ENCODE measurements around the gene PBX4.

Gene PBX4

GRCh38 chr19:19655641-19656343 is 37.3 kb upstream of the PBX4 start:
- Histone ChIP-seq H3K36me3 (ENCODE audit: control insufficient read depth, insufficient read depth, low read length) (peaks cover 40% of the 10 kb centered on the region), H3K27me3 (ENCODE audit: control insufficient read depth, insufficient read depth, low read length) (no peaks in the 10 kb centered on the region)

GRCh38 chr19:19655051-19655594 is 36.6 kb upstream of the PBX4 start:
- H3K9me3 ChIP-seq (ENCODE audit: control insufficient read depth, low read length), result no peaks in the 10 kb centered on the region

More at GRCh38 chr19:19655641-19656343, 37.3 kb upstream of the PBX4 start:
- no peaks in the 10 kb centered on the region for H3K9me3 ChIP-seq (ENCODE audit: control insufficient read depth, low read length)
- H3K4me1 ChIP-seq (ENCODE audit: control insufficient read depth, insufficient read depth, low read length), result no peaks in the 10 kb centered on the region
- no peak overlapping the region for H3K4me3 ChIP-seq (ENCODE audit: low read length)
- H3K9ac ChIP-seq (ENCODE audit: low read length), result no peak overlapping the region

GRCh38 chr19:19654441-19654840 is 36.0 kb upstream of the PBX4 start:
- peaks cover 47% of the 10 kb centered on the region for H3K36me3 ChIP-seq (ENCODE audit: control insufficient read depth, insufficient read depth, low read length)
- no peak overlapping the region for H3K4me3 ChIP-seq (ENCODE audit: low read length)
- no peaks in the 10 kb centered on the region for H3K9me3 ChIP-seq (ENCODE audit: control insufficient read depth, low read length)
- H3K27me3 ChIP-seq (ENCODE audit: control insufficient read depth, insufficient read depth, low read length), result no peaks in the 10 kb centered on the region
- no peak overlapping the region for H3K9ac ChIP-seq (ENCODE audit: low read length)
- no peaks in the 10 kb centered on the region for H3K4me1 ChIP-seq (ENCODE audit: control insufficient read depth, insufficient read depth, low read length)

More at GRCh38 chr19:19655051-19655594, 36.6 kb upstream of the PBX4 start:
- Histone ChIP-seq H3K27me3 (ENCODE audit: control insufficient read depth, insufficient read depth, low read length) (no peaks in the 10 kb centered on the region), H3K36me3 (ENCODE audit: control insufficient read depth, insufficient read depth, low read length) (peaks cover 47% of the 10 kb centered on the region), H3K4me3 (ENCODE audit: low read length) (no peak overlapping the region), H3K4me1 (ENCODE audit: control insufficient read depth, insufficient read depth, low read length) (no peaks in the 10 kb centered on the region), H3K9ac (ENCODE audit: low read length) (no peak overlapping the region)

GRCh38 chr19:19653597-19654147 is 35.2 kb upstream of the PBX4 start:
- Histone ChIP-seq H3K9ac (ENCODE audit: low read length) (no peak overlapping the region), H3K4me1 (ENCODE audit: control insufficient read depth, insufficient read depth, low read length) (no peaks in the 10 kb centered on the region), H3K36me3 (ENCODE audit: control insufficient read depth, insufficient read depth, low read length) (peaks cover 47% of the 10 kb centered on the region), H3K4me3 (ENCODE audit: low read length) (no peak overlapping the region), H3K27me3 (ENCODE audit: control insufficient read depth, insufficient read depth, low read length) (no peaks in the 10 kb centered on the region), H3K9me3 (ENCODE audit: control insufficient read depth, low read length) (no peaks in the 10 kb centered on the region)

- peaks cover 47% of the 10 kb centered on the region for H3K36me3 ChIP-seq (ENCODE audit: control insufficient read depth, insufficient read depth, low read length)
- H3K9me3 ChIP-seq (ENCODE audit: control insufficient read depth, low read length), result no peaks in the 10 kb centered on the region
- H3K27me3 ChIP-seq (ENCODE audit: control insufficient read depth, insufficient read depth, low read length), result no peaks in the 10 kb centered on the region
- no peak overlapping the region for H3K4me3 ChIP-seq (ENCODE audit: low read length)
- no peaks in the 10 kb centered on the region for H3K4me1 ChIP-seq (ENCODE audit: control insufficient read depth, insufficient read depth, low read length)
- H3K9ac ChIP-seq (ENCODE audit: low read length), result no peak overlapping the region
Observed at GRCh38 chr19:19652482-19653295, 34.2 kb upstream of the PBX4 start.

- H3K9ac ChIP-seq (ENCODE audit: low read length), result no peak overlapping the region
- H3K4me1 ChIP-seq (ENCODE audit: control insufficient read depth, insufficient read depth, low read length), result no peaks in the 10 kb centered on the region
- H3K9me3 ChIP-seq (ENCODE audit: control insufficient read depth, low read length), result no peaks in the 10 kb centered on the region
- no peaks in the 10 kb centered on the region for H3K27me3 ChIP-seq (ENCODE audit: control insufficient read depth, insufficient read depth, low read length)
- peaks cover 45% of the 10 kb centered on the region for H3K36me3 ChIP-seq (ENCODE audit: control insufficient read depth, insufficient read depth, low read length)
- H3K4me3 ChIP-seq (ENCODE audit: low read length), result no peak overlapping the region
Observed at GRCh38 chr19:19651076-19651475, 32.6 kb upstream of the PBX4 start.

GRCh38 chr19:19650331-19650730 is 31.8 kb upstream of the PBX4 start:
- peaks cover 40% of the 10 kb centered on the region for H3K36me3 ChIP-seq (ENCODE audit: control insufficient read depth, insufficient read depth, low read length)
- no peaks in the 10 kb centered on the region for H3K4me1 ChIP-seq (ENCODE audit: control insufficient read depth, insufficient read depth, low read length)
- H3K9ac ChIP-seq (ENCODE audit: low read length), result no peak overlapping the region
- no peaks in the 10 kb centered on the region for H3K27me3 ChIP-seq (ENCODE audit: control insufficient read depth, insufficient read depth, low read length)
- H3K9me3 ChIP-seq (ENCODE audit: control insufficient read depth, low read length), result no peaks in the 10 kb centered on the region
- no peak overlapping the region for H3K4me3 ChIP-seq (ENCODE audit: low read length)

- no peak overlapping the region for H3K9ac ChIP-seq (ENCODE audit: low read length)
- peaks cover 39% of the 10 kb centered on the region for H3K36me3 ChIP-seq (ENCODE audit: control insufficient read depth, insufficient read depth, low read length)
- H3K4me3 ChIP-seq (ENCODE audit: low read length), result no peak overlapping the region
- H3K4me1 ChIP-seq (ENCODE audit: control insufficient read depth, insufficient read depth, low read length), result no peaks in the 10 kb centered on the region
- H3K9me3 ChIP-seq (ENCODE audit: control insufficient read depth, low read length), result no peaks in the 10 kb centered on the region
- no peaks in the 10 kb centered on the region for H3K27me3 ChIP-seq (ENCODE audit: control insufficient read depth, insufficient read depth, low read length)
Observed at GRCh38 chr19:19649580-19649995, 31.1 kb upstream of the PBX4 start.

- Histone ChIP-seq H3K4me1 (ENCODE audit: control insufficient read depth, insufficient read depth, low read length) (no peaks in the 10 kb centered on the region), H3K4me3 (ENCODE audit: low read length) (no peak overlapping the region), H3K9me3 (ENCODE audit: control insufficient read depth, low read length) (no peaks in the 10 kb centered on the region), H3K9ac (ENCODE audit: low read length) (no peak overlapping the region), H3K36me3 (ENCODE audit: control insufficient read depth, insufficient read depth, low read length) (peaks cover 39% of the 10 kb centered on the region), H3K27me3 (ENCODE audit: control insufficient read depth, insufficient read depth, low read length) (no peaks in the 10 kb centered on the region)
Observed at GRCh38 chr19:19649155-19649554, 30.7 kb upstream of the PBX4 start.

GRCh38 chr19:19647037-19647835 is 28.7 kb upstream of the PBX4 start:
- peaks cover 6% of the 10 kb centered on the region for H3K4me1 ChIP-seq (ENCODE audit: control insufficient read depth, insufficient read depth, low read length)
- no peak overlapping the region for H3K4me3 ChIP-seq (ENCODE audit: low read length)
- H3K9me3 ChIP-seq (ENCODE audit: control insufficient read depth, low read length), result no peaks in the 10 kb centered on the region
- no peaks in the 10 kb centered on the region for H3K27me3 ChIP-seq (ENCODE audit: control insufficient read depth, insufficient read depth, low read length)
- H3K36me3 ChIP-seq (ENCODE audit: control insufficient read depth, insufficient read depth, low read length), result peaks cover 25% of the 10 kb centered on the region
- H3K9ac ChIP-seq (ENCODE audit: low read length), result no peak overlapping the region

- peaks cover 10% of the 10 kb centered on the region for H3K4me1 ChIP-seq (ENCODE audit: control insufficient read depth, insufficient read depth, low read length)
- H3K36me3 ChIP-seq (ENCODE audit: control insufficient read depth, insufficient read depth, low read length), result peaks cover 18% of the 10 kb centered on the region
- H3K27me3 ChIP-seq (ENCODE audit: control insufficient read depth, insufficient read depth, low read length), result no peaks in the 10 kb centered on the region
- H3K4me3 ChIP-seq (ENCODE audit: low read length), result no peak overlapping the region
- no peak overlapping the region for H3K9ac ChIP-seq (ENCODE audit: low read length)
- H3K9me3 ChIP-seq (ENCODE audit: control insufficient read depth, low read length), result no peaks in the 10 kb centered on the region
Observed at GRCh38 chr19:19645233-19645870, 26.9 kb upstream of the PBX4 start.
